Measurements from ENCODE around the gene GRN.

DNA sequence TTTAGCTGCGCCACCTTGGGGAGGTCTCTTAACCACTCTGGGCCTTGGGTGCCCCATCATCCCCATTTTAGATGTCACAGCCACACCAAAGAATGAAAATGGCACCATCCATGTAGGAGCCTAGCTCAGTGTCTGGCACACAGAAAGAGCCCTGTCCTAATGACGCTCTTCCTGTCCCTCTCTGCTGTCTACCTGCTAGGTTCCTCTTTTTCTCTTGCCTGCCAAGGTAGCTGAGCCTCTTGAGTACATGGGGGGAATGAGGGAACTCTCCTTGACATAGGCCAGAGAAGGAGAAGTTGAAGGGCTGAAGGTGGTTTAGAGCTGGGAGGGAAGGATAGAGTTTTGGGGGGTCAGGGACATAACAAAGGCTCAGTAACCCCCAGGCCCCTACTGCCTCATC lies 34.9 kb upstream of the GRN start:
- no peak for TF ChIP-seq YY1 (IDR thresholded peaks at IDR 0.05; ENCODE audit: low read depth)
- no peak for TF ChIP-seq EP300 (IDR thresholded peaks at IDR 0.05; ENCODE audit: borderline replicate concordance)
- no peak for TF ChIP-seq NFIC (IDR thresholded peaks at IDR 0.05)
- TF ChIP-seq, protein P1, sequence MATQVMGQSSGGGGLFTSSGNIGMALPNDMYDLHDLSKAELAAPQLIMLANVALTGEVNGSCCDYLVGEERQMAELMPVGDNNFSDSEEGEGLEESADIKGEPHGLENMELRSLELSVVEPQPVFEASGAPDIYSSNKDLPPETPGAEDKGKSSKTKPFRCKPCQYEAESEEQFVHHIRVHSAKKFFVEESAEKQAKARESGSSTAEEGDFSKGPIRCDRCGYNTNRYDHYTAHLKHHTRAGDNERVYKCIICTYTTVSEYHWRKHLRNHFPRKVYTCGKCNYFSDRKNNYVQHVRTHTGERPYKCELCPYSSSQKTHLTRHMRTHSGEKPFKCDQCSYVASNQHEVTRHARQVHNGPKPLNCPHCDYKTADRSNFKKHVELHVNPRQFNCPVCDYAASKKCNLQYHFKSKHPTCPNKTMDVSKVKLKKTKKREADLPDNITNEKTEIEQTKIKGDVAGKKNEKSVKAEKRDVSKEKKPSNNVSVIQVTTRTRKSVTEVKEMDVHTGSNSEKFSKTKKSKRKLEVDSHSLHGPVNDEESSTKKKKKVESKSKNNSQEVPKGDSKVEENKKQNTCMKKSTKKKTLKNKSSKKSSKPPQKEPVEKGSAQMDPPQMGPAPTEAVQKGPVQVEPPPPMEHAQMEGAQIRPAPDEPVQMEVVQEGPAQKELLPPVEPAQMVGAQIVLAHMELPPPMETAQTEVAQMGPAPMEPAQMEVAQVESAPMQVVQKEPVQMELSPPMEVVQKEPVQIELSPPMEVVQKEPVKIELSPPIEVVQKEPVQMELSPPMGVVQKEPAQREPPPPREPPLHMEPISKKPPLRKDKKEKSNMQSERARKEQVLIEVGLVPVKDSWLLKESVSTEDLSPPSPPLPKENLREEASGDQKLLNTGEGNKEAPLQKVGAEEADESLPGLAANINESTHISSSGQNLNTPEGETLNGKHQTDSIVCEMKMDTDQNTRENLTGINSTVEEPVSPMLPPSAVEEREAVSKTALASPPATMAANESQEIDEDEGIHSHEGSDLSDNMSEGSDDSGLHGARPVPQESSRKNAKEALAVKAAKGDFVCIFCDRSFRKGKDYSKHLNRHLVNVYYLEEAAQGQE (IDR thresholded peaks at IDR 0.05; ENCODE audit: low read depth): no peak
- TF ChIP-seq, protein P2, sequence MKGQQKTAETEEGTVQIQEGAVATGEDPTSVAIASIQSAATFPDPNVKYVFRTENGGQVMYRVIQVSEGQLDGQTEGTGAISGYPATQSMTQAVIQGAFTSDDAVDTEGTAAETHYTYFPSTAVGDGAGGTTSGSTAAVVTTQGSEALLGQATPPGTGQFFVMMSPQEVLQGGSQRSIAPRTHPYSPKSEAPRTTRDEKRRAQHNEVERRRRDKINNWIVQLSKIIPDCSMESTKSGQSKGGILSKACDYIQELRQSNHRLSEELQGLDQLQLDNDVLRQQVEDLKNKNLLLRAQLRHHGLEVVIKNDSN (IDR thresholded peaks at IDR 0.05): no peak
- TF ChIP-seq TCF12 (IDR thresholded peaks at IDR 0.05; ENCODE audit: low read depth): no peak
- no peak for TF ChIP-seq CREB1 (IDR thresholded peaks at IDR 0.05; ENCODE audit: low read depth)
- no peak for TF ChIP-seq TAF1 (IDR thresholded peaks at IDR 0.05; ENCODE audit: low read depth)
- no peak for TF ChIP-seq FOXM1 (IDR thresholded peaks at IDR 0.05; ENCODE audit: borderline replicate concordance, low read depth)
- no peak for TF ChIP-seq RAD21 (IDR thresholded peaks at IDR 0.05; ENCODE audit: low read depth)
- TF ChIP-seq, protein P3, sequence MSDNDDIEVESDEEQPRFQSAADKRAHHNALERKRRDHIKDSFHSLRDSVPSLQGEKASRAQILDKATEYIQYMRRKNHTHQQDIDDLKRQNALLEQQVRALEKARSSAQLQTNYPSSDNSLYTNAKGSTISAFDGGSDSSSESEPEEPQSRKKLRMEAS (IDR thresholded peaks at IDR 0.05): no peak
